Thyroid gland (tissue), 4 donors: Measurements from ENCODE around the gene IGSF23.

Experiments
- POLR2A ChIP-seq, 2 donors: fragments of 450-650 bp; IDR thresholded peaks; one replicate each; pipeline ENCODE4 v1.6.1; 2017; ENCODE audit warnings: antibody characterized with exemption in 2 of 2, mild to moderate bottlenecking in 2 of 2, moderate library complexity in 1 of 2
- TF ChIP-seq, protein P1 (sequence below), 6 experiments: fragments of 200-600 bp in 3 of 6; fragments of 450-650 bp in 3 of 6; sonication (generic) in 3 of 6; IDR thresholded peaks; one replicate each; pipeline ENCODE4 v1.5.1; 2016 to 2019; ENCODE audit warnings: antibody characterized with exemption in 6 of 6, mild to moderate bottlenecking in 2 of 6, inconsistent platforms in 1 of 6, moderate library complexity in 1 of 6

GRCh38 chr19:44618640-44619357, 5.4 kb downstream of the IGSF23 start:
- TF ChIP-seq, protein P1, sequence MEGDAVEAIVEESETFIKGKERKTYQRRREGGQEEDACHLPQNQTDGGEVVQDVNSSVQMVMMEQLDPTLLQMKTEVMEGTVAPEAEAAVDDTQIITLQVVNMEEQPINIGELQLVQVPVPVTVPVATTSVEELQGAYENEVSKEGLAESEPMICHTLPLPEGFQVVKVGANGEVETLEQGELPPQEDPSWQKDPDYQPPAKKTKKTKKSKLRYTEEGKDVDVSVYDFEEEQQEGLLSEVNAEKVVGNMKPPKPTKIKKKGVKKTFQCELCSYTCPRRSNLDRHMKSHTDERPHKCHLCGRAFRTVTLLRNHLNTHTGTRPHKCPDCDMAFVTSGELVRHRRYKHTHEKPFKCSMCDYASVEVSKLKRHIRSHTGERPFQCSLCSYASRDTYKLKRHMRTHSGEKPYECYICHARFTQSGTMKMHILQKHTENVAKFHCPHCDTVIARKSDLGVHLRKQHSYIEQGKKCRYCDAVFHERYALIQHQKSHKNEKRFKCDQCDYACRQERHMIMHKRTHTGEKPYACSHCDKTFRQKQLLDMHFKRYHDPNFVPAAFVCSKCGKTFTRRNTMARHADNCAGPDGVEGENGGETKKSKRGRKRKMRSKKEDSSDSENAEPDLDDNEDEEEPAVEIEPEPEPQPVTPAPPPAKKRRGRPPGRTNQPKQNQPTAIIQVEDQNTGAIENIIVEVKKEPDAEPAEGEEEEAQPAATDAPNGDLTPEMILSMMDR (IDR thresholded peaks at IDR 0.05) = no peak
- no peak for TF ChIP-seq POLR2A (IDR thresholded peaks at IDR 0.05)
